Esophagus muscularis mucosa (tissue), 4 donors: ENCODE data around the gene BICD1.

Source experiments
- EP300 ChIP-seq: sonication (generic); formaldehyde crosslinking; IDR thresholded peaks from one replicate; pipeline ENCODE4 v1.6.1; 2017; ENCODE audit warnings: antibody characterized with exemption
- POLR2A ChIP-seq: fragments of 450-650 bp; IDR thresholded peaks from one replicate; pipeline ENCODE4 v1.6.1; 2017; ENCODE audit warnings: antibody characterized with exemption, moderate library complexity, mild to moderate bottlenecking, low read depth
- POLR2AphosphoS5 ChIP-seq, 2 donors: sonication (generic); formaldehyde crosslinking; IDR thresholded peaks; one replicate each; pipeline ENCODE4 v1.6.1; 2017; ENCODE audit warnings: antibody characterized with exemption in 2 of 2
- TF ChIP-seq, protein P1 (sequence below), 3 experiments: fragments of 200-600 bp in 2 of 3; fragments of 450-650 bp in 1 of 3; sonication (generic) in 2 of 3; IDR thresholded peaks; one replicate each; pipeline ENCODE4 v1.5.1; 2017 to 2019; ENCODE audit warnings: antibody characterized with exemption in 3 of 3, mild to moderate bottlenecking in 2 of 3, moderate library complexity in 1 of 3

DNA sequence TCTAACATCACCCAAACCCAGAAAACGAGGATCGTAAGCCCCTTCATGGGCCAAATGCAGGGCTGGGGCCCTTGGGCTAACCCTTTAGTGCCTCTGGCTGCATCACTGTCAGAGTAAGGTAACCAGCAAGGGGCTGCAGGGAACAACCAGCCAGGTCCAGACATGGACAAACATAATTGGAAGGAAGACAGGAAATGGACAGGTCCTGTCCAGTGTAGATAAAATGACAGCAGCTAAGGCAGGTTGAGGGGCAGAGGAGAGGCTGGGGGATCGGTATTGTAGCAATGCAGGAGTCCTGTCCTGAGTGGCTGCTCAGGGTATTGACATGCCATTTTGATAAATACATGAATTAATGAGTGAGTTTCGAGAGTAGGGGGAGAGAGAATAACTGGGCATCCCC is 29.8 kb downstream of the BICD1 start:
- no peak for TF ChIP-seq POLR2A
- TF ChIP-seq, protein P1, sequence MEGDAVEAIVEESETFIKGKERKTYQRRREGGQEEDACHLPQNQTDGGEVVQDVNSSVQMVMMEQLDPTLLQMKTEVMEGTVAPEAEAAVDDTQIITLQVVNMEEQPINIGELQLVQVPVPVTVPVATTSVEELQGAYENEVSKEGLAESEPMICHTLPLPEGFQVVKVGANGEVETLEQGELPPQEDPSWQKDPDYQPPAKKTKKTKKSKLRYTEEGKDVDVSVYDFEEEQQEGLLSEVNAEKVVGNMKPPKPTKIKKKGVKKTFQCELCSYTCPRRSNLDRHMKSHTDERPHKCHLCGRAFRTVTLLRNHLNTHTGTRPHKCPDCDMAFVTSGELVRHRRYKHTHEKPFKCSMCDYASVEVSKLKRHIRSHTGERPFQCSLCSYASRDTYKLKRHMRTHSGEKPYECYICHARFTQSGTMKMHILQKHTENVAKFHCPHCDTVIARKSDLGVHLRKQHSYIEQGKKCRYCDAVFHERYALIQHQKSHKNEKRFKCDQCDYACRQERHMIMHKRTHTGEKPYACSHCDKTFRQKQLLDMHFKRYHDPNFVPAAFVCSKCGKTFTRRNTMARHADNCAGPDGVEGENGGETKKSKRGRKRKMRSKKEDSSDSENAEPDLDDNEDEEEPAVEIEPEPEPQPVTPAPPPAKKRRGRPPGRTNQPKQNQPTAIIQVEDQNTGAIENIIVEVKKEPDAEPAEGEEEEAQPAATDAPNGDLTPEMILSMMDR (IDR thresholded peaks at IDR 0.05), result no peak
- TF ChIP-seq POLR2AphosphoS5 (IDR thresholded peaks at IDR 0.05), result no peak
- no peak for TF ChIP-seq EP300
